HEK293T (cell line): Measurements from ENCODE around the gene KRTAP4-7.
"Not testable (repeated sequence)": the region's sequence is repeated elsewhere in the genome, so short reads cannot be mapped to it uniquely, and the experiment has no call there.

Experiments
- CTCF ChIA-PET: fragments of 350-600 bp; formaldehyde crosslinking; extraction: SDS; loops from one replicate; lab custom pipeline; 2021; ENCODE audit warnings: antibody characterized with exemption, inconsistent platforms; lab: Yijun Ruan, JAX
- POLR2A ChIA-PET: fragments of 350-600 bp; formaldehyde crosslinking; extraction: SDS; loops from one replicate; lab custom pipeline; 2020; ENCODE audit warnings: antibody characterized with exemption, inconsistent platforms; lab: Yijun Ruan, JAX
- DNase-seq: peaks from one replicate; pipeline ENCODE4 v3.0.0; 2012; ENCODE audit warnings: mixed read lengths; ENCODE audit errors: extremely low spot score
- ARNT ChIP-seq: fragments of 450-650 bp; IDR thresholded peaks from 2 replicates; pipeline ENCODE4 v1.6.1; 2017; ENCODE audit warnings: mild to moderate bottlenecking
- BHLHE40 ChIP-seq: fragments of 450-650 bp; IDR thresholded peaks from 2 replicates; pipeline ENCODE4 v1.6.1; 2016; ENCODE audit warnings: mild to moderate bottlenecking, moderate library complexity, borderline replicate concordance
- CTBP1 ChIP-seq: fragments of 450-650 bp; IDR thresholded peaks from 2 replicates; pipeline ENCODE4 v1.6.1; 2016; ENCODE audit warnings: borderline replicate concordance
- ELF4 ChIP-seq: fragments of 450-650 bp; IDR thresholded peaks from 2 replicates; pipeline ENCODE4 v1.6.1; 2017; ENCODE audit warnings: antibody characterized with exemption
- FOXA1 ChIP-seq: fragments of 450-650 bp; IDR thresholded peaks from 2 replicates; pipeline ENCODE4 v1.6.1; 2016; ENCODE audit warnings: mild to moderate bottlenecking
- FOXK2 ChIP-seq: fragments of 450-650 bp; IDR thresholded peaks from 2 replicates; pipeline ENCODE4 v1.6.1; 2016; ENCODE audit warnings: mild to moderate bottlenecking
- FOXM1 ChIP-seq: fragments of 450-650 bp; IDR thresholded peaks from 2 replicates; pipeline ENCODE4 v1.6.1; 2017; ENCODE audit warnings: mild to moderate bottlenecking, borderline replicate concordance
- HDGF ChIP-seq: fragments of 450-650 bp; IDR thresholded peaks from 2 replicates; pipeline ENCODE4 v1.6.1; 2017; ENCODE audit warnings: antibody characterized with exemption, borderline replicate concordance
- L3MBTL2 ChIP-seq: fragments of 450-650 bp; conservative IDR thresholded peaks from 2 replicates; pipeline ENCODE4 v1.6.1; 2016; ENCODE audit warnings: mild to moderate bottlenecking
- LEF1 ChIP-seq: fragments of 450-650 bp; IDR thresholded peaks from 2 replicates; pipeline ENCODE4 v1.6.1; 2017; ENCODE audit warnings: mild to moderate bottlenecking, borderline replicate concordance
- NFRKB ChIP-seq: fragments of 450-650 bp; IDR thresholded peaks from 2 replicates; pipeline ENCODE4 v1.6.1; 2016; ENCODE audit warnings: mild to moderate bottlenecking, moderate library complexity
- PKNOX1 ChIP-seq: fragments of 450-650 bp; IDR thresholded peaks from 2 replicates; pipeline ENCODE4 v1.6.1; 2016
- SP1 ChIP-seq: fragments of 450-650 bp; IDR thresholded peaks from 2 replicates; pipeline ENCODE4 v1.6.1; 2017
- SUZ12 ChIP-seq: fragments of 450-650 bp; IDR thresholded peaks from 2 replicates; pipeline ENCODE4 v1.6.1; 2016; ENCODE audit warnings: mild to moderate bottlenecking
- TARDBP ChIP-seq: fragments of 450-650 bp; IDR thresholded peaks from 2 replicates; pipeline ENCODE4 v1.6.1; 2016
- ZNF384 ChIP-seq: fragments of 450-650 bp; IDR thresholded peaks from 2 replicates; pipeline ENCODE4 v1.6.1; 2016

KRTAP4-7 gene

GRCh38 chr17:41084100-41084856, at the start of gene KRTAP4-7:
Gene KRTAP4-7, plus strand, starts transcription at chr17:41084150. Its CDS starts 57 bp downstream, at chr17:41084207.
- CTCF ChIA-PET, DNase-seq, POLR2A ChIA-PET: not testable (repeated sequence)

- DNase-seq, POLR2A ChIA-PET, CTCF ChIA-PET: not testable (repeated sequence)
These were observed 49.5 kb upstream of the KRTAP4-7 start, which contains the start of gene KRTAP1-3 for GRCh38 chr17:41034346-41034935. Gene KRTAP1-3, minus strand, starts transcription at chr17:41034874. Its CDS starts 53 bp downstream, at chr17:41034821.

- no peak for DNase-seq
- no peak for TF ChIP-seq NFRKB
- TF ChIP-seq SUZ12 = no peak
- no peak for TF ChIP-seq PKNOX1
- no peak for TF ChIP-seq FOXK2
- no peak for TF ChIP-seq ELF4
- TF ChIP-seq FOXA1 = no peak
- CTCF ChIA-PET = no interaction called here
- POLR2A ChIA-PET = no interaction called here
These were observed 46.0 kb upstream of the KRTAP4-7 start for GRCh38 chr17:41037853-41038350.

GRCh38 chr17:41040783-41041571, 43.0 kb upstream of the KRTAP4-7 start, which contains the start of gene KRTAP1-1:
Gene KRTAP1-1, minus strand, starts transcription at chr17:41041450. Its CDS starts 53 bp downstream, at chr17:41041397.
- POLR2A ChIA-PET, DNase-seq, CTCF ChIA-PET: not testable (repeated sequence)

- no peak for DNase-seq
- POLR2A ChIA-PET = no interaction called here
- CTCF ChIA-PET = no interaction called here
- no peak for TF ChIP-seq ELF4
- TF ChIP-seq CTBP1 = no peak
- TF ChIP-seq HDGF = no peak
- no peak for TF ChIP-seq LEF1
- TF ChIP-seq ZNF384 = no peak
- no peak for TF ChIP-seq SUZ12
- TF ChIP-seq FOXA1 = no peak
- no peak for TF ChIP-seq NFRKB
- TF ChIP-seq PKNOX1 = no peak
- no peak for TF ChIP-seq ARNT
- TF ChIP-seq FOXM1 = no peak
- no peak for TF ChIP-seq TARDBP
These were observed 41.0 kb upstream of the KRTAP4-7 start for GRCh38 chr17:41042953-41043352.

- DNase-seq, CTCF ChIA-PET, POLR2A ChIA-PET: not testable (repeated sequence)
These were observed 37.0 kb upstream of the KRTAP4-7 start, which contains the start of gene KRTAP2-1 for GRCh38 chr17:41046735-41047465. Gene KRTAP2-1, minus strand, starts transcription at chr17:41047316. Its CDS starts 49 bp downstream, at chr17:41047267.

GRCh38 chr17:41048441-41048840, 35.5 kb upstream of the KRTAP4-7 start:
- DNase-seq = no peak
- ChIA-PET POLR2A (no interaction called here), CTCF (no interaction called here)
- TF ChIP-seq FOXK2 (no peak), SP1 (no peak), CTBP1 (no peak), FOXM1 (no peak), ELF4 (no peak), TARDBP (no peak), L3MBTL2 (no peak), LEF1 (no peak), PKNOX1 (no peak), BHLHE40 (no peak), ARNT (no peak), SUZ12 (no peak)
